Prostate gland (tissue), 2 donors: ENCODE results near the gene VILL. TPM values are rescaled to one million over a fixed set of nuclear protein-coding genes. Genes with fewer than 3 reads are reported as not detected.

Experiments
- DNase-seq: peaks from one replicate; pipeline ENCODE4 v3.0.0-alpha.2; 2019; ENCODE audit warnings: low spot score
- H3K27ac ChIP-seq, 2 donors: fragments of 200-600 bp; sonication (generic); 2 replicates each; pipeline ENCODE4 v1.5.1; 2017 to 2019
- H3K27me3 ChIP-seq: fragments of 200-600 bp; sonication (generic); replicated peaks from 2 replicates; pipeline ENCODE4 v1.5.1; 2019; ENCODE audit not compliant: insufficient read depth
- H3K36me3 ChIP-seq, 2 donors: fragments of 200-600 bp; sonication (generic); 1 replicate in 1 of 2; 2 replicates in 1 of 2; pipeline versions ENCODE4 v1.5.1 to v1.8.1; 2017 to 2019
- H3K4me1 ChIP-seq: fragments of 200-600 bp; sonication (generic); replicated peaks from 2 replicates; pipeline ENCODE4 v1.5.1; 2019
- H3K4me3 ChIP-seq, 2 donors: fragments of 200-600 bp; sonication (generic); 2 replicates each; pipeline ENCODE4 v1.5.1; 2017 to 2019
- H3K9me3 ChIP-seq: fragments of 200-600 bp; sonication (generic); 2 replicates; pipeline ENCODE4 v1.5.1; 2017
- CTCF ChIP-seq, 4 experiments: fragments of 200-600 bp in 2 of 4; fragments of 450-650 bp in 2 of 4; sonication (generic) in 2 of 4; IDR thresholded peaks; 1 replicate in 3 of 4; 2 replicates in 1 of 4; pipeline ENCODE4 v1.5.1; 2016 to 2019; ENCODE audit warnings: antibody characterized with exemption in 4 of 4, mild to moderate bottlenecking in 2 of 4, moderate library complexity in 2 of 4
- POLR2A ChIP-seq: fragments of 450-650 bp; IDR thresholded peaks from one replicate; pipeline ENCODE4 v1.6.1; 2016; ENCODE audit warnings: antibody characterized with exemption, mild to moderate bottlenecking
- POLR2AphosphoS5 ChIP-seq: sonication (generic); formaldehyde crosslinking; IDR thresholded peaks from one replicate; pipeline ENCODE4 v1.6.1; 2017; ENCODE audit warnings: antibody characterized with exemption
- WGBS: methylation state at CpG from one replicate; pipeline ENCODE4 v1.1.5; 2018; 5-methylcytosine and 5-hydroxymethylcytosine counted together
- intact Hi-C: fragments of 100-400 bp; cut with DNase I; formaldehyde crosslinking; loops from one replicate; pipeline ENCODE4 v1.14.2; 2022
- total RNA-seq, 2 donors: library from RNA; depleted of rRNA; stranded (reverse); fragments of >200 nt; gene quantifications; one replicate each; pipeline ENCODE4 v1.1.0, GENCODE V29; 2016

VILL gene
- total RNA-seq, 2 donors from 2014 or later = 29.1 to 29.3 TPM

- intact Hi-C loops = no loop called here
- DNase-seq = no peak
- no peak overlapping the region for H3K27ac ChIP-seq
- H3K4me1 ChIP-seq = peaks cover 6% of the 10 kb centered on the region
- no peaks in the 10 kb centered on the region for H3K36me3 ChIP-seq
- H3K27me3 ChIP-seq = no peaks in the 10 kb centered on the region
- H3K4me3 ChIP-seq = no peak overlapping the region
- TF ChIP-seq POLR2A = no peak
- no peak for TF ChIP-seq POLR2AphosphoS5
- no peak for TF ChIP-seq CTCF (IDR thresholded peaks at IDR 0.05)
- WGBS = 82% methylated on average over 6 of the region's 6 CpGs
- H3K9me3 ChIP-seq = no peaks in the 10 kb centered on the region
Measured at GRCh38 chr3:37949866-37950265, 40.7 kb upstream of the VILL start.

GRCh38 chr3:37952564-37952963, 38.0 kb upstream of the VILL start:
- TF ChIP-seq POLR2A (no peak), CTCF (IDR thresholded peaks at IDR 0.05) (no peak), POLR2AphosphoS5 (no peak)
- H3K9me3 ChIP-seq = no peaks in the 10 kb centered on the region
- no peak for DNase-seq
- H3K36me3 ChIP-seq = peaks cover 0 to 3% of the 10 kb centered on the region in 2 donors
- intact Hi-C loops = no loop called here
- no peaks in the 10 kb centered on the region for H3K27me3 ChIP-seq
- H3K27ac ChIP-seq = no peak overlapping the region
- peaks cover 4% of the 10 kb centered on the region for H3K4me1 ChIP-seq
- WGBS = 93% methylated on average over 1 of the region's 1 CpG
- no peak overlapping the region for H3K4me3 ChIP-seq

- H3K4me3 ChIP-seq = no peak overlapping the region
- H3K36me3 ChIP-seq = peaks cover 0 to 3% of the 10 kb centered on the region in 2 donors
- intact Hi-C loops = no loop called here
- no peaks in the 10 kb centered on the region for H3K9me3 ChIP-seq
- H3K27me3 ChIP-seq = no peaks in the 10 kb centered on the region
- H3K27ac ChIP-seq = no peak overlapping the region
- DNase-seq = no peak
- 92% methylated on average over 2 of the region's 2 CpGs for WGBS
- TF ChIP-seq POLR2A (no peak), POLR2AphosphoS5 (no peak), CTCF (IDR thresholded peaks at IDR 0.05) (no peak)
- peaks cover 4% of the 10 kb centered on the region for H3K4me1 ChIP-seq
Measured at GRCh38 chr3:37953226-37953625, 37.4 kb upstream of the VILL start.

GRCh38 chr3:37953707-37954394, 36.7 kb upstream of the VILL start:
- no peak for DNase-seq
- intact Hi-C loops = no loop called here
- WGBS = 62% methylated on average over 5 of the region's 5 CpGs

More at GRCh38 chr3:37953707-37954394, 36.7 kb upstream of the VILL start:
- Histone ChIP-seq H3K4me3 (no peak overlapping the region), H3K27ac (peak overlapping the region in 1 of 2 donors; percentile 21), H3K27me3 (no peaks in the 10 kb centered on the region), H3K9me3 (no peaks in the 10 kb centered on the region), H3K36me3 (peaks cover 0 to 3% of the 10 kb centered on the region in 2 donors), H3K4me1 (peaks cover 4% of the 10 kb centered on the region)
- TF ChIP-seq POLR2AphosphoS5 = no peak
- no peak for TF ChIP-seq CTCF (IDR thresholded peaks at IDR 0.05)
